ENCODE data around the gene PCNX4.

- TF ChIP-seq EZH2phosphoT487 (IDR thresholded peaks at IDR 0.05; ENCODE audit: low read length) (no peak), EZH2 (optimal IDR thresholded peaks at IDR 0.05; ENCODE audit: low read depth, low read length) (no peak)
- TF ChIP-seq, protein P1, sequence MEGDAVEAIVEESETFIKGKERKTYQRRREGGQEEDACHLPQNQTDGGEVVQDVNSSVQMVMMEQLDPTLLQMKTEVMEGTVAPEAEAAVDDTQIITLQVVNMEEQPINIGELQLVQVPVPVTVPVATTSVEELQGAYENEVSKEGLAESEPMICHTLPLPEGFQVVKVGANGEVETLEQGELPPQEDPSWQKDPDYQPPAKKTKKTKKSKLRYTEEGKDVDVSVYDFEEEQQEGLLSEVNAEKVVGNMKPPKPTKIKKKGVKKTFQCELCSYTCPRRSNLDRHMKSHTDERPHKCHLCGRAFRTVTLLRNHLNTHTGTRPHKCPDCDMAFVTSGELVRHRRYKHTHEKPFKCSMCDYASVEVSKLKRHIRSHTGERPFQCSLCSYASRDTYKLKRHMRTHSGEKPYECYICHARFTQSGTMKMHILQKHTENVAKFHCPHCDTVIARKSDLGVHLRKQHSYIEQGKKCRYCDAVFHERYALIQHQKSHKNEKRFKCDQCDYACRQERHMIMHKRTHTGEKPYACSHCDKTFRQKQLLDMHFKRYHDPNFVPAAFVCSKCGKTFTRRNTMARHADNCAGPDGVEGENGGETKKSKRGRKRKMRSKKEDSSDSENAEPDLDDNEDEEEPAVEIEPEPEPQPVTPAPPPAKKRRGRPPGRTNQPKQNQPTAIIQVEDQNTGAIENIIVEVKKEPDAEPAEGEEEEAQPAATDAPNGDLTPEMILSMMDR (IDR thresholded peaks at IDR 0.05; ENCODE audit: low read length), result no peak
Observed at GRCh38 chr14:60204843-60205774, 113.4 kb downstream of the PCNX4 start.
